AG09309 (cell line): ENCODE results near the gene AKAP6.

Experiments used
- DNase-seq: peaks from one replicate; pipeline ENCODE4 v3.0.0-alpha.2; 2010; ENCODE audit warnings: low read depth
- H3K4me3 ChIP-seq: 2 replicates; pipeline ENCODE4 v1.5.1; 2011; ENCODE audit warnings: mild to moderate bottlenecking, low read depth, low read length, moderate library complexity; ENCODE audit not compliant: control insufficient read depth
- TF ChIP-seq, protein P1 (sequence below): IDR thresholded peaks from 2 replicates; pipeline ENCODE4 v1.5.1; 2011; ENCODE audit warnings: mild to moderate bottlenecking, low read depth, low read length, inconsistent platforms; ENCODE audit not compliant: insufficient read depth, control insufficient read depth; ENCODE audit errors: missing control alignments

AKAP6 gene

DNA sequence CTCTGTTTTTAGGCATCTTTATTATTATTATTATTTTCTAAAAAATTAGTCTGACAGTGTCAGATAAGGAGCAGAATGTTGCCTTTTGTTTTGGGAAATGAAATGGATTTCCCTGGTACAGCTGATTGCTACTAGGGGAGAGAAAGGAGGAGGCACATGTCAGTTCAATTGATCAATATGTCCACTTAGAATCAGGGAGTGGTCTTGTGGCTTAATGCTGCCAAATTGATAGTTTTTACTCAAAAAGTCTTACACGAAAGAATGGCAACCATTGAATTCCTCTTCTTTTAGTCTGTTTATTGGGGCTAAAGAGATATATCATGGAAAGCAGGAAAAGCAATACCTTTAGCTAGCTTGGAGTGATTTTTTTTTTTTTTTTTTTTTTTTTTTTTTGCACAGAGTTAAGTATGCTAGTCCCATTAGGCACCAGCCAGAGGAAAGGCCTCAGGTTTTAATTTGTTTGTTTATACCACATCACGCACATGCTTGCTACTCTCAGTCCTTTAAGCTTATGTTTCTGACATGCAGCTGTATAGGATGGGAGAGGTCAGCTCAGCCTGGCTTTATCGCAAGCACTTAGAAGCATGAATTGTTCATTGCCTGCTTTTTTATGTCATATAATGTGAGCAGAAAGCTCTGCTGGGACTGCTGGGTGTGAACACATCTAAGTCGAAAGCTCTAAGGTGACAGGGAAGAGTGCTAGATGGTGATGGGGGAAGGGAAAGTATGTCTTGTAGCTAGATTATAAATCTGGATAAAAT, 1.4 kb downstream of the AKAP6 start:
- no peak overlapping the region for H3K4me3 ChIP-seq
- DNase-seq, result no peak
- TF ChIP-seq, protein P1, sequence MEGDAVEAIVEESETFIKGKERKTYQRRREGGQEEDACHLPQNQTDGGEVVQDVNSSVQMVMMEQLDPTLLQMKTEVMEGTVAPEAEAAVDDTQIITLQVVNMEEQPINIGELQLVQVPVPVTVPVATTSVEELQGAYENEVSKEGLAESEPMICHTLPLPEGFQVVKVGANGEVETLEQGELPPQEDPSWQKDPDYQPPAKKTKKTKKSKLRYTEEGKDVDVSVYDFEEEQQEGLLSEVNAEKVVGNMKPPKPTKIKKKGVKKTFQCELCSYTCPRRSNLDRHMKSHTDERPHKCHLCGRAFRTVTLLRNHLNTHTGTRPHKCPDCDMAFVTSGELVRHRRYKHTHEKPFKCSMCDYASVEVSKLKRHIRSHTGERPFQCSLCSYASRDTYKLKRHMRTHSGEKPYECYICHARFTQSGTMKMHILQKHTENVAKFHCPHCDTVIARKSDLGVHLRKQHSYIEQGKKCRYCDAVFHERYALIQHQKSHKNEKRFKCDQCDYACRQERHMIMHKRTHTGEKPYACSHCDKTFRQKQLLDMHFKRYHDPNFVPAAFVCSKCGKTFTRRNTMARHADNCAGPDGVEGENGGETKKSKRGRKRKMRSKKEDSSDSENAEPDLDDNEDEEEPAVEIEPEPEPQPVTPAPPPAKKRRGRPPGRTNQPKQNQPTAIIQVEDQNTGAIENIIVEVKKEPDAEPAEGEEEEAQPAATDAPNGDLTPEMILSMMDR, result no peak

DNA sequence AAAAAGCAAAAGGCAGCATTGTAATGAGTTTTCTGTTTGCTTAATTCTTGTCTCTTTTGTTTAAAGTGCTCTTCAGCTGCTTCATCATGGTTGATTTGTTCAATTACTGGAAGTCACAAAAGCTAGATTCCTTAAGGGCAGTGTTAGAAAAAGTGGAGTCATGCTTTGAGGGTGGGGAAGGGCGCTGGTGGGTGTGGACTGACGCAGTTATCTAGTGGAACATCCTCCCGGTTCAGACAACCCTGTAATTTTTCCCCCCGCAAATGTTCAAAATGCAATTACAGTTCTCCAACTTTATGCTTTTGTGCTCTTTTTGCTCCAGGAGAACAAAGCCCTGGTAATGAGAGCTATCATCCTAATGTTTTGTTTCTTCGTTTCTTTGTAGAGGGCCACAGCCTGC, 2.1 kb downstream of the AKAP6 start:
- no peak for DNase-seq
- TF ChIP-seq, protein P1, result no peak
- no peak overlapping the region for H3K4me3 ChIP-seq

DNA sequence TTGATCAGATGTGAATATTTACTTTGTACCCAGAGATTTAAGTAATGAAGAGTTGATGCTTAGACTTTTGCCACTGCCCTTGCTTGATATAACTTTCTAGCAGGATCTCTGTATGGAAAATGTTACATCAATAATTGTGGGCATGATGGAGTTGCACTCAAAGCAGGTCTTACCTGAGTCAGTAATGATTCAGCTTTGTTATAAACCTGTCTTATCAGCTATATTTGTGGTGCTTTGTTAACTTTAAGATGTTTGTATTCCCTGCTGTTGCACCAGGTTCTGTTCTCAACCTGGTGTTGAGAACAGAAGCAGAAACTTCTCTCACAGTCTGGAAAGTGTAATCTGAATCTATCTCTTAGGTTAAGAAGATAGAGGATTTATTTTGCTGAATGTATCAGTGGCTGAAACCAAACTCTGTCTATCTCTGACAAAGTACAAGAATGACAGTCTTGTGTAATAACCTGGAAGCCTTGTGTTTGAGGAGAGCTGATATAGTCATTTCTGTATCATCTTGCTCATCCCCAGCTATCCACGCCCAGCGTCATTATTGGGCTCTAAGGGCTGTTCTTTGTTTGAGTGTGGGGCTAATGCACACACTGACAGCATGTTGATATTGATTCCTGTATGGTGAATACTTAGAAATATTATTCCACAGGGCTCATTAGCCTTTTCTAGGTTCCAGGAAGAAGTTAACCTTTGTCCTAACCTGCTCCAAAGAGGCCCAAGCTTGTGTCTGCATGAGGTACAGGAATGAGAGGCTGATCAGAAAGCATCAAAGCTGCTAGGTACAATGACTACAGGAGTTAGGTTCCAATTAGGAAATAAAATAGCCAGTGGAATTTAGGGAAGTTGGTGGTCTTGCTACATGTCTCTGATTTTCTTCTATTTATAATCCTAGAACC, 3.6 kb downstream of the AKAP6 start:
- no peak overlapping the region for H3K4me3 ChIP-seq
- DNase-seq, result no peak
- TF ChIP-seq, protein P1, result no peak

DNA sequence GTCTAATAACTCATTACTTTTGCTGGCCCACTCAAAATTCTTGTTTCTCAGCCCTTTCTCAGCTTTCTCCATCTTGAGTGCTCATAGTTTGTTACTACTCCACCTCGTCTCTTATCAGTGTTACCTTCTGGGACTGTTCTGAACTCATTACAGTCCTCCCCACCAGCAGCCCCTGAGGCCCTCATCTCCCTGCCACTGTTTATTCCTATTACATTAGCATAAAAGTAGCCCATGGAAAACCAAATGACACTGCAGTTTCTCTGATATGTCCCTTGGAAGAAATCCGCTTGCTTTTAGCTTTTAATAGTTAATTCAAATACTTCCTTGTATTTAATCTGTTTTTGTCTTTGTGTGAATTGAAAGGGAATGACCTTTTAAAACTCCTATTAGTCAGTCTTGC, 7.6 kb downstream of the AKAP6 start:
- no peak for DNase-seq
- TF ChIP-seq, protein P1, result no peak
- no peak overlapping the region for H3K4me3 ChIP-seq

DNA sequence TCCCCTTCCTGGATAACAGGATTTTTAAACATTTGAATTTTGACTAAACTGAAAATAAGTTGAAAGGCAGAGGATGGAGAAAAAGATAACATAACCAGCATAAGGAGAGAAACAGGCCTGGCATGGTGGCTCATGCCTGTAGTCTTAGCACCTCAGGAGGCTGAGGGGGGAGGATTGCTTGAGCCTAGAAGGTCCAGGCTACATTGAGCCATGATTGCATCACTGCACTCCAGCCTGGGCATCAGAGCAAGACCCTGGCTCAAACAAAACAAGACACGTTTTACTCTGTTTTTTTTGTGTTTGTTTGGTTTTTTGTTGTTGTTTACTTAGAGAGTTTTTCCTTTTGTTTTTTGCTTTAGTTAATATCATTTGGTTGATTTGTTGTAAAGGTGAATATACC, 8.7 kb downstream of the AKAP6 start:
- TF ChIP-seq, protein P1, result no peak
- no peak for DNase-seq
- no peak overlapping the region for H3K4me3 ChIP-seq

DNA sequence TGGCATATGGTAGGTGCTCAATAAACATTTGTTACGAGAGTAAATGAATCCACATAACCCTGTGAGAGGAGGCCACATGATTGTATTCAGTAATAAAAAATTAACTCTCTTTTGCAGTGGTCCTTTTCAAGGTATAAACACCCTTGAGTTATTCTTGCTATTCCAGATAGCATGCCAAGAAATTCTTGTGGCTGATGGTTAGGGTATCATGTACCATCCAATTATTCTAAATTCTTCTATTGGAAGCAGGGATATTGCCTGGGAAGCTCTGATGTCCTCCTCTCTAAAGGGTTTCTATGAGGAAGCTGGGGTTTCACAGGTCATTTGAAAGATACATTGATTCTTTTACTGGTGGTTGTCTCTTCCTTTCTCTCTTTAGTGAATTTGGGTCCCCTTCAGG, 10.1 kb downstream of the AKAP6 start:
- TF ChIP-seq, protein P1, result no peak
- H3K4me3 ChIP-seq, result no peak overlapping the region
- no peak for DNase-seq
